ENCODE data around the gene CDH13.

Gene CDH13

DNA sequence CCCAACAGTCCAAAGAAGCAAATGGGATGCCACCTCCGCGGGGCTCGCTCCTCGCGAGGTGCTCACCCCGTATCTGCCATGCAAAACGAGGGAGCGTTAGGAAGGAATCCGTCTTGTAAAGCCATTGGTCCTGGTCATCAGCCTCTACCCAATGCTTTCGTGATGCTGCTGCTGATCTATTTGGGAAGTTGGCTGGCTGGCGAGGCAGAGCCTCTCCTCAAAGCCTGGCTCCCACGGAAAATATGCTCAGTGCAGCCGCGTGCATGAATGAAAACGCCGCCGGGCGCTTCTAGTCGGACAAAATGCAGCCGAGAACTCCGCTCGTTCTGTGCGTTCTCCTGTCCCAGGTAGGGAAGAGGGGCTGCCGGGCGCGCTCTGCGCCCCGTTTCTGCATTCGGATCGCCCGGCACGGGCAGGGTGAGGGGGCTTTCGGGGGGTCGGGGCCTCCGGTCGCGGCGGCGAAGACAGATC, at the start of gene CDH13:
TSS of gene CDH13 (plus strand) at position 179 of the 471 bp plus-strand sequence.
- DNase-seq (ENCODE audit: low read depth) = no peak

- DNase-seq (ENCODE audit: low read depth) = no peak
These were observed 46.4 kb upstream of the CDH13 start for GRCh38 chr16:82580298-82580890.

- no peak for DNase-seq (ENCODE audit: low read depth)
These were observed 43.8 kb upstream of the CDH13 start for GRCh38 chr16:82582975-82583374.

- DNase-seq (ENCODE audit: low read depth) = no peak
These were observed 43.3 kb upstream of the CDH13 start for GRCh38 chr16:82583422-82583821.

DNA sequence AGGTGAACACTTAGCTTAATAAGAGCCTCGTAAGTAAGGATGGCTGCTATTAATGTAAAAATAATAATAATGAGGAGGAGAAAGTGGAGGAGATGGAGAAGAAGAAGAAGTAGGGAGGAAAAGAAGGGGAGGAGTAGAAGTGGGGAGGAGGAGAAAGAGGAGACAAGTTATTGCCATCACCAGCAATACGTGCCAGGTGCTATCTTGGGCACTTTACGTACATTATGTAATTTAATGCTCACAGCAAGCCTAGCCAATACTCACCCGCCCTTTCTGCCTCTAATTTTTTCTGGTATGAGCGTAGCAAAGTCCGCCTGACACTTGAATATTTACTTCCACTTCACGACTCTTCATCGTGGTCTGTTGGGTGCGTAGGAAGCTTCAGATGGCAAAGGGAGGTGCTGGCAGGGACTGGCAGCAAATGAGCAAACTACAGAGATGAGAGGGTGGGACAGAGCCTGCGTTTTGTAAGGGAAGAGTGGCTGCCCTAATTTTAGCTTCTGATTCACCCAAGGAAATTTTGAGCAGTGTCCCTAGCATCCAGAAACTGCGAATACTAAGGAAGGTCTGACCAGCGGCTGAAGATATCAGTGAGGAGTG, 42.1 kb upstream of the CDH13 start:
- no peak for DNase-seq (ENCODE audit: low read depth)

DNA sequence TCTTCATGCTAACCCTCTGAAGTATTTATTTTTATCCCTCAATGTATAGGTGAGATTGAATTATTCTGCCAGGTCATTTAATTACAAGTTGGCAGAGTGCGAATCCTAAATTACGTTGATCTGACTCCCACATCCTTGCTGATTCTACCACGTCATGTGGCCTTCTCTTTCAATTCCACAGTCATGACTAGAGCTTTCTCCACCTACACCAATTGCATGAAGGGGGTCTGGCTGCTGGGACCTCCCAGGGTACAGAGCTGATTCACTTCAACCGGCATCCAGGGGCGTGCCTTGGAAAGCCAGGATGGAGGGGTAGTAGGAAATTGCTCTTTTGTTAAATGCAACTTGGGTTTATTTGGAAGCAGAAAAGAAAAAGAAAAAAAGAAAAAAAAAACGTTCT, 41.1 kb upstream of the CDH13 start:
- no peak for DNase-seq (ENCODE audit: low read depth)

DNA sequence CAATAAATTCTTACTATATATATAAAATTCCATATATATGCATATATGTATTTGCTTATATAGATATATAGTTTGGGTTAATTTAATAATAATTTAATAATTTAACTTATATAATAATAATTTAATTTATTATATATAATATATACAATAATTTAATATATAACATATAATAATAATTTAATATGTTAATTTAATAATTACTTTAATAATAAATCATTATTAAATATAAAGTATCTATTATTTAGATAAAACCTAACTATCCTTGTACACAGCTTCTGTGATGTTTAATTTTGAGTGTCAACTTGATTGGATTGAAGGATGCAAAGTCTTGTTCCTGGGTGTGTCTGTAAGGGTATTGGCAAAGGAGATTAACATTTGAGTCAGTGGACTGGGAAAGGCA, 40.6 kb upstream of the CDH13 start:
- no peak for DNase-seq (ENCODE audit: low read depth)

DNA sequence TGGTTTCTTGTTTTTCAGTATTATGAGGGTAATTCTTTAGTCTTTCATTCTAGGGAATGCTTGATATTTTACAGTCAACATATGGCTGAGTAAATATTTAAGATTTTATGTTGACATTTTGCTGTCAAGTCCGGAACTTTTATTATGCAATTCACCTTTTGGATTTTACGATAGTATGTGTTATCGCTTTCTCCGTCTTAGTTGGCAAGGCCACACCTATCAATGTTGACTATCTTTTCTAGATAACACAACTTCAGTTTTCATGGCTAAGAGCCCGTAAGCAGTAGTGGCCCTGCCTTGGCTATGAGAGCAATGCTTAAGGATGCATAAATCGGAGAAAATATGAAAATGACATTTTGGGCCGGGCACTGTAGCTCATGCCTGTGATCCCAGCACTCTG, 39.5 kb upstream of the CDH13 start:
- DNase-seq (ENCODE audit: low read depth) = no peak

GRCh38 chr16:82589407-82589806, 37.4 kb upstream of the CDH13 start:
- DNase-seq (ENCODE audit: low read depth) = no peak

DNA sequence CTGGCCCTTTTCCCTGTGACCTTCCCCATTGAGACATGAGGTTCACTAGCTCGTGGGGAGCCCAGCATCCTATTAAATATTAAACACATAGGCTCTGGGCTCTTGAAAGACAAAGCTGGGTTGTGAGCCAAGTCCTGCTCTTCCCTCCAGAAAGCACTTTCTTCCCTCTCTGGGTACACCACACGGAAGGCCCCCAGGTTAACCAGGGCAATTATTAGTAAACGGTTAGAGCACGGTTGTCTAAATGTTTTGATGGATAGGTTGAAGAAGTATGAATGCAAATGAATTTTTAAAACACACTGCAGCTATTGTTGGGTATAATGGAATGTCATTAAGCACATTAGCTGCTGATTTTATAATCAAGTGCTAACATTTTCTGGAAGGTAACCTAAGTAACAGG, 32.7 kb upstream of the CDH13 start:
- no peak for DNase-seq (ENCODE audit: low read depth)

DNA sequence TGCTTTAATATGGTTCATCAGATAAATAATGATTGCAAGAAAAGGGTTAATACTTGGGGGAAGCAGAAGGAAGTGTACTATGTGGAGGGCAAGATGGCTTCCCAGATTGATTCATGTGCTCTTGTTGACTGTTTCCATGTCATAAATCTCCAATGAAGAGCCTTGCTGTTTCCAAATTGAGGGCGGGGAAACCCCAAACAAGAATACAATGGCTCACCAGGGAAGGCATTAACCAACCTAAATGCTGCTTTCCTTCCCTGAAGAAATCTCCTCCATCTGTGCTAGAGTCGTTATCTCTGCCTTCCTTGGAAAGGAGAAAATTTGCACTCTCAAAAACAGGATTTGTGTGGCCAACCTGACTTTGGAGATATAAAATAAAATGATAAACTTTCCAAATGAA, 28.0 kb upstream of the CDH13 start:
- no peak for DNase-seq (ENCODE audit: low read depth)

DNA sequence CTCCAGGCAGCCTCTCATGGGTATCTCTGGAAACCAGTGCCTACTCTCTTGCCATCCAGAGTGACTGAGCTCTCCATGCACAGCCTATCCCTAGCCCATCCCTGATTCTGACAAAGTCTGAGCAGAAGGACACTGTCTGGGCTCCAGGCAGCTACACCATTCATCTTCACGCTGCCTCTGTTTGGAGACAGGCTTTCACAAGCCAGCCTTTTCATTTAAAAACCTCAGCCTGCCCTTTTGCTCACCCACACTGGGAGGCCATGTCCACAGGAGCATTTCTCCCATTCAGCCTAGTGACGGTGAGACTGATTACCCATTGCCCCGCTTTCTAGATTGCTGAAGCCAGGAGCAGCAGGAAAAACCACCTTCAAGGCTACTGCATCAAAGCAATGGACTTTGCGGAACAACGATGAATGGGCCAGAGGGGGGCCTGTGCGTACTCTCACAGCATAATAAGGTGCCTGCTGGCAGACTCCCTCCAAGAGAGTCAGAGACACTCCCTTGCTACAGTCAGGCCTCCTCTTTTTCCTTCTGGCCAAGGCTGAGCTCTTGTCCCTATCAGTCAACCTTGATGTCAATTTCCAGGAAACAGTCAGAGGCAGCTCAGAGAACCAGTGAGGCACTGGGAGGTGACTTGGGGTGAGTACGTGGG, 24.7 kb upstream of the CDH13 start:
- no peak for DNase-seq (ENCODE audit: low read depth)

- DNase-seq (ENCODE audit: low read depth) = no peak
These were observed 22.9 kb upstream of the CDH13 start for GRCh38 chr16:82603784-82604411.

GRCh38 chr16:82605076-82605475, 21.7 kb upstream of the CDH13 start:
- DNase-seq (ENCODE audit: low read depth) = no peak

GRCh38 chr16:82605863-82606620, 20.7 kb upstream of the CDH13 start:
- no peak for DNase-seq (ENCODE audit: low read depth)

GRCh38 chr16:82609140-82609539, 17.6 kb upstream of the CDH13 start:
- DNase-seq (ENCODE audit: low read depth) = no peak

GRCh38 chr16:82612263-82612662, 14.5 kb upstream of the CDH13 start:
- DNase-seq (ENCODE audit: low read depth) = no peak

DNA sequence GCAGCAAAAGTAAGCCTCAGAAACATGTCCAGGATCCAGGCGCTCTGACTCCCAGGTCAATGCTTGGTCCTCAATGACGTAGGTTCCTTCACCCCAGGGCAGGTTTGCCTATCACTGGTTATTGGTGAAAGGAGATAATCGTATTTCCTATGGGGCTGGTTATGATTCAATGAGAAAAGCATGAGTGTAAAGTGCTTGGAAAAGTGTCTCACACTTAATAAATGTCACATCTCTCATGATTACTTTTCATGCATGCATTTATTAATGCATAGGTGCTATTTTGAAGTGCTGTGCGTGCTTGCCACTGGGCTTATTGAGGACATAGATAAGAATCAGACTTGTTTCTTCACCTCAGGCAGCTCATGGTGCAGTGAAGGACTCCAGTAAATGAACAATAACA, 10.4 kb upstream of the CDH13 start:
- no peak for DNase-seq (ENCODE audit: low read depth)

- no peak for DNase-seq (ENCODE audit: low read depth)
These were observed 5.0 kb upstream of the CDH13 start for GRCh38 chr16:82621781-82622180.

DNA sequence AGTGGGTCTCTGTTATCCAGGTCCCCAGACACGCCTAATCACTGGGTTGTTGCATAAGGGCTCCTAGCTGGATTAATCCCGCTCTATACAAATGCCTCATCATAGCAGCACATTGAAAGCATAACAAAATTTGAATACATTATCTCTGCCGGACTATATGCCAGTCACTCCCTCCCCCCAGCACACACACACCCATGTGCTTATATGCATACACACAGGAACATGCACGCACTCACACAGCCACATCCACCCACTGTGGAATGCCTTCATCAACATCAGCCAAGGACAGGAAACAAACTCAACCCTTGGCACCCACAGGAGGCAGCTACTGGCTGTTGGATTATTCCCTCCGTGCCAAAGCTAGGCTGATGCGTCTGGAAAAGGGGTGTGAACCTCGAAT, 3.5 kb upstream of the CDH13 start:
- no peak for DNase-seq (ENCODE audit: low read depth)

- DNase-seq (ENCODE audit: low read depth) = no peak
These were observed 1.5 kb upstream of the CDH13 start for GRCh38 chr16:82625066-82625968.

DNA sequence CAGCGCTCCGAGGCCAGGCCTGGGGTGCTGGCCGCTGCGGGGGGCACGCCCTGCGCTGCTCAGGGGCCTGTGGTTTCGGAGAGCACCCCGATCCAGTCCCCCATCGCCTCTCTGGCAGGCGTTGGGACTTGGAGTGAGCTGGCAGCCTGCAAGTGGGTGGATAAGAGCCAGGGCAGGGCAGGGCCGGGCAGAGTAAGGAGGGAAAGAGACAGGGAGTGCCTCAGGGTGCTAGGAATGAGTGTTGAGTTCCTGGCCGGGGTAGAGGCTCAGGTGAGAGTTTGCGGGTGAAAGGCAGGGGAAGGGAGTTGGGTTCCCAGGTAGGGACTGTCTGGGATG, 1.3 kb downstream of the CDH13 start:
- DNase-seq (ENCODE audit: low read depth) = no peak

Data from stimulated activated CD4-positive, alpha-beta T cell treated with anti-CD3 and anti-CD28 coated beads, Interleukin-2, amount 100 ng/mL, for 4 hours (primary cell).